Fibroblast of peridontal ligament (primary cell): ENCODE results near the gene IL21R.
A peak's percentile ranks its signal among the peaks of the same experiment; 100 is the strongest.
"Not testable (repeated sequence)": the region's sequence is repeated elsewhere in the genome, so short reads cannot be mapped to it uniquely, and the experiment has no call there.

Experiments used
- DNase-seq: peaks from one replicate; pipeline ENCODE4 v3.0.0-alpha.2; 2010; ENCODE audit errors: extremely low read depth

Gene IL21R

DNA sequence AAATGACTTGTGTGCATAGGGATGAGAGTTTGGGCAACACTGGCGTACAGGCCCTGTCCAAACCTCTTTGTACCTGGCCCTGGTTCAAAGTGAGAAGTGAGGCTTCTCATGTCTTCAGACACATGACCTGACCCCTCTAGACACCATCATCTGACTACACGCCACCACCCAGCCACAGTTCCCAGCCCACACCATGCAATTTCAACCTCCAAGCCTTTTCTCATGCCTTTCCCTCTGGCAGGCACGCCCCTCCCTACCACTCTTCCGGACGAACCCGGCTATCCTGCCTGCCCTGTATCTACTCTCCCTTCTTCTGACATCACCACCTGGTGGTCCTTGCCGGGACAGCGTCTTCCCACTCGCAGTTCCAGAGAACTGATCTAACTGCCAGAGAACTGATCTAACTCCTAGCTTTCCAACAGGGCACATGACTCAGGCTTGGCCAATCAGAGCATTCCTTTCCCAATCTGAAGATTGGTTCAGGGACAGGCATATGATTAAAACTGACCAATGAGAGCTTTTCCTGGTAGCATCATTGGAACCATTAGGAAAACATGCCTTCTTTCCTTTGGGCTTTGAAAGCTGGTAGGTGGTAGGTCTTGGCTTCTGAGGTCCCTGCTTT is 27.1 kb upstream of the IL21R start:
- peak; percentile 86 for DNase-seq

- no peak for DNase-seq
Measured at GRCh38 chr16:27377666-27378485, 24.1 kb upstream of the IL21R start.

DNA sequence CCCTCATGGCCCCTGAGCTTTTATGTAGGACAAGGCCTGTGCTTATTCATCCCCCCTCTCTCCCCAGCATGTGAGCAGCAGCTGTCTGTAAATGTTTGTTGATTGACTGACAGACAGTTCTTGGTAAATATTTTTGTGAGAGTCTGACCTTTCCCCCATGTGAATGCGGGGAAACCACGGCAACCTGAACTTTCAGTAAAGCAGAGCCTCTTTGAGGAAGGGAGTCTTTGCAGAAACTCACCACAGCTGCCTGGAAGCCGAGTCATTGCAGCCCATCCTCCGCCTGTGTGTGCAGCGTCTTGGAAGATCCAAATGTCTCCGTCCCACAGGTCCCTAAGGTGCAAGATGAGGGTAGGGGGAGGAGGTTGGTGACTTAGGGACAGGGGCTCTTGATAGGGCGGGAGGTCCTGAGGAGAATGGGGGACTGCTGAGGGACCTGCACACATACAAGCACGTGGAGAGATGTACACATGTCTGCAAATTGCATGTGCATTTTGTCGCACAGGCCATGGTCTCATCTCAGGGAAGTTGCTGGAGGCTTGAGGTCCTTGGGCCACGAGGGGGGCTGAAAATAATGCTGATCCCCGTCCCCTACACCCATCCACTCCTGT is 23.0 kb upstream of the IL21R start:
- DNase-seq, result no peak

GRCh38 chr16:27379919-27380318 is 22.1 kb upstream of the IL21R start:
- no peak for DNase-seq

DNA sequence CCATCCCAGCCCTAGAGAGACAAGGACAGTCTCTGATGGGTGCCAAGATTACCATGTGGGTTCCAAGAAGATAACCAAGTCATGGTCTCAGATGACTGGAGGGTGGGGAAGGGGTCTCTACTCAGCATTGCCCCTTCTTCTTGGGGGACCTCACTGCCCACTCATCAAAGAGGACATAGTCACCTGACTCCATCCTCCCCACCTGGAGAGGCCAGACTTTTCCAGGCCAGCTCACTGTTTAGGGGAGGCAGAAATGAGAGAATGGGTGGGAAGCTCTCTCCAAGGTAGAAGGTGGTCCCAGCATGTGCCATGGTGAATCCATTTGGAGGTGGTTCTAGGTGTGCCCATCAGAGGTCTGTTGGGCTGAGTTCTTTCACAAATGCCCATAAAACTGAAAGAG is 20.7 kb upstream of the IL21R start:
- no peak for DNase-seq

- DNase-seq, result no peak
Measured at GRCh38 chr16:27381974-27382855, 19.8 kb upstream of the IL21R start.

DNA sequence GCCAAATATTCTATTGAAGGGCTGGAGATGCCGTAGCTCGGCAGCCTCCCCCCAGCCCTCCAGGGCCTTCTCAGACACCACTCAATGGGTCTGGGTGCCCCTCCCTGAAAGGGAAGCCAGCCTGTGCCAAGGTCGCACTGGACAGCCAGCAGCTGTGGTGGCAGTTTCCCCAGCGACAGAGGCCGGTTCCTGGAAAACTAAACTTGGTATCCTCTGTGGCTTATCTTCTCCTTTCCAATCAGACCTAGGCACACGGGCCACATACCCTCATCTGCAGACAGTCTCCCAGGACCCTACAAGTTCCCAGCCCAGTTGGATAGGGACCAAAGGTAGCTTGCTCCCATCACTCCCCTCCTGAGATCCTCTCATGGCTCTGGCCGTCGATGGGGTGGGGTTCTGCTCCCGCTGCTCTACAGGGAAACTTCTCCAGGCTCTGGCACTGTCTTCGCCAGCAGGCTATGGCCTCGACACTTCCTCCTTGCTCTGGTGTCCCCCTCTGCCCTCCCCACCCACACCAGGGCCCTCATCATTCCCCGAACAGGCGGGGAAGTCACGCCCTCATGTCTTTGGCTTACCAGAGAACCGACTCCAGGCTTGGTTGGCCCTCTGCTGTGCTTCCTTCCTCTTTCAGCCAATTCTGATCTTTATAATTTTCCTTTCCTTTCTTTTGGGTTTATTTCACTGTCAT is 18.3 kb upstream of the IL21R start:
- no peak for DNase-seq

- DNase-seq, result no peak
Measured at GRCh38 chr16:27384425-27384824, 17.5 kb upstream of the IL21R start.

DNA sequence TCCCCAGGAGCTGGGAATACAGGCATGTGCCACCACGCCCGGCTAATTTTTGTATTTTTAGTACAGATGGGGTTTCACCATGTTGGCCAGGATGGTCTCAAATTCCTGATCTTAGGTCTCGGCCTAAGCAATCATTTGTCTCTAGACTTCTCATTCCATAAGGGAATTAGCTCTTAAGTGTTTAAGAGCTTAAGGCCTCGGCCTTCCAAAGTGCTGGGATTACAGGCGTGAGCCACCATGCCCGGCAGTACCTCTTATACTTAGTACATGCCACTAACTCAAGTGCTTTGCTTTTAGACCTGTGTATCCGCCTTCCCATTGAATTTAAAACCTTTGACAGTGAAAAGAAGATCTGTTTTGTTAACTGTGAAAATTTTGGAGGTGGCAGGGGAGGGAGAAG is 16.6 kb upstream of the IL21R start:
- DNase-seq, result no peak

DNA sequence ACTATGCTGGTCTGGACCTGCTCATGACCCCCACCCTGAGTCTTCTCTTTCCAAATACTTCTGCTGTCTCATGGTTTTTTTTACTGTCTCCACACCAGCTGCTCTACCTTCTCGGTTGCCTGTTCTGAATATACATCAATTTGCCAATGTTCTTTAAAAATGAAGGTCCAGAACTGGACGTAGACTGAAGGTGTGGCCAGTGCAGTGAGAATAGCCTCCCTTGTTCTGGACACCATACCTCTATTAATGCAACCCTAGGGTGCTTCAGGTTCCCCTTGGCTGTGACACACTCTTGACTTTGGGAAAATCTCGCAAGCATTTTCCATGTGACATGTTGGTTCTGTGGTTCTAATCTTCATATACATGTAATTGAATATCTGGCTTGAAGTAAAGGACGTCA is 15.3 kb upstream of the IL21R start:
- no peak for DNase-seq

DNA sequence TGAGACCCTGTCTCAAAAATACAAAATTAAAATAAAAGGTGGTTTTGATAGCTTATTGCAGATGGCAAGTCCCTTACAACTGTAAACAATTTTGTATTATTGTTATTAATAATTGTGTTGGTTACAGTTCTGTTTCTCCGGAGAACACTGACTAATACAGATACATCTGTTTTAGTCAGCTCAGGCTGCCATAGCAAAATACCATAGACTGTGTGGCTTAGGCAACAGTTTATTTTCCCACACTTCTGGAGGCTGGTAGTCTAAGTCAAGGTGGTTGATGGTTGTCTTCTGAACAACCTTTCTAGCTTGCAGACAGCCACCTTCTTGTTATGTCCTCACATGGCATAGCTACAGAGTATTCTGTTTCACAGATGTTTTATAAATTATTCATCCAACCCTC is 14.2 kb upstream of the IL21R start:
- no peak for DNase-seq

GRCh38 chr16:27389272-27389961 is 12.6 kb upstream of the IL21R start:
- no peak for DNase-seq

GRCh38 chr16:27390151-27390550 is 11.8 kb upstream of the IL21R start:
- no peak for DNase-seq

DNA sequence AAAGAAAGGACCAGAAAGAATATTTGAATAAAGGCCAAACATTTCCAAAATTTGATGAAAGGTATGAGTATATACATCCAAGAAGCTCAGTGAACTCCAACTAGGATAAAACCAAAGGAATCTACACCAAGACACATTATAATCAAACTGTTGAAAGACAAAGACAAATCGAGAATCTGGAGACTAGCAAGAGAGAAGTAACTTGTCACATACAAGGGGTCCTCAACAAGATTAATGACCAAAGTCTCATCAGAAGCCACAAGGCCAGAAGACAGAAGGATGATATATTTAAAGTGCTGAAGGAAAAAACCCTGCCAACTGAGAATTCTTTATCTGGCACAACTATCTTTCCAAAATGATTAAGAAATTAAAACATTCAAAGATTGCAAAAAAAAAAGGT is 9.3 kb upstream of the IL21R start:
- DNase-seq, result no peak

GRCh38 chr16:27394516-27394915 is 7.5 kb upstream of the IL21R start:
- no peak for DNase-seq

DNA sequence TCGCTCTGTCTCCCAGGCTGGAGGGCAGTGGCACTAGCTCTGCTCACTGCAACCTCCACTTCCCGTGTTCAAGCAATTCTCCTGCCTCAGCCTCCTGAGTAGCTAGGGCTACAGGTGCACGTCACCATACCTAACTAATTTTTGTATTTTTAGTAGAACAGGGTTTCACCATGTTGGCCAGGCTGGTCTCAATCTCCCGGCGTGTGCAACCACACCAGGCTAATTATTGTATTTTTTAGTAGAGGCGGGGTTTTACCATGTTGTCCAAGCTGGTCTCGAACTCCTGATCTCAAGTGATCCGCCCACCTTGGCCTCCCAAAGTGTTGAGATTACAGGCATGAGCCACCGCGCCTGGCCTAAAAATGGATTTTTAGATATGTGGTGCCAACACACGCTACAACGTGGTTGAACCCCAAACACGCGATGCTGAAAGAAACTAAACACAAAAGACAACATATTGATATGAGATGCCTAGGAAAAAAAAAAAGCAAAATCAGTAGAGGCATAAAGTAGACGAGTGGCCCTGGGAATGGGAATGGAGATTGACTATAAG is 3.6 kb upstream of the IL21R start:
- DNase-seq, result not testable (repeated sequence)

DNA sequence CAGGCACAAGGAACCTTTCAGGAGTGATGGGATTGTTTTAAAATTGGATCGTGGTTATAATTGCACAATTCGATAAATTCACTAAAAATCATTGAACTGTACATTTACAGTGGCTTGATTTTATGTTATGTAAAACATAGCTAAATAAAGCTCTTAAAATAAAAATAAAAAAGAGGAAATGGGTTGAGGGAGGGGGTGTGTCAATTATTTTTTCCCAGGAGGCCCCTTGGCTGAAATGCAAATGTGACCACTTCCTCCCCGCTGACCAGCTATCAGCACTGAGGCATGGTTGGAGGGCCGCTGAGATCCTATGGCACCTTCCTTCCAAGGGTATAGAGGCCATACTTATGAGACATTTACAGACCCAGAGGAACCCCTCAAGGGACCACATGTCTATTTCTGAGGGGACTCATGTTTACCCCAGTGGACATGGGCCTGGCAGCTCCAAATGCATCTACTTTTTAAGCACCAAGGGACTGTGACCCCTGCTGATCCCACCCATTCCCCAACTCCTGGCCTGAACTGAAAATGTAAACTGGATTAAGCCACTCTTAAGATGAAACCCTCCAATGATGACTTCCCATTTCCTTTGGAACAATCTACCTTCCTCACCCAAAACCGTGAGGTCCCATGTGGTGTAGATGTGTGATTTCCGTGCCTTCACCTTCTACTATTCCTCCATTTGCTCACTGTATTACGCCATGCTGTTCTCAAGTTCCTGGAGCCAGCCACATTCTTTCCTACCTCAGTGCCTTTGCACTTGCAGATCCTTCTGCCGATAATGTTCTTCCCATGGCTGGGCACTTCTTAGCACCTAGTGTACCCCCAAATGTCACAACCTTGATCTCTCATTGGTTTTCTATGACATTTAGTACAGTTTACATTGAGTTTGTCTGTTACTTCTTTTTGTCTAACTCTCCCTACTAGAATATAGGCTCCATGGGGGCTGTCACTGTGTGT is 2.8 kb upstream of the IL21R start:
- DNase-seq, result no peak

- no peak for DNase-seq
Measured at GRCh38 chr16:27399969-27400368, 2.0 kb upstream of the IL21R start.
